Loucy (cell line): ENCODE results near the gene TICAM2.

Experiments
- CTCF ChIP-seq: fragments of 200-600 bp; sonication (generic); conservative IDR thresholded peaks from 2 replicates; pipeline ENCODE4 v1.5.1; 2014; ENCODE audit warnings: mild to moderate bottlenecking, antibody characterized with exemption, low read length
- EZH2phosphoT487 ChIP-seq: fragments of 200-600 bp; IDR thresholded peaks from 2 replicates; pipeline ENCODE4 v1.6.1; 2018; ENCODE audit warnings: antibody characterized with exemption, mild to moderate bottlenecking, moderate library complexity, borderline replicate concordance

GRCh38 chr5:115607935-115608334 lies 5.7 kb upstream of the TICAM2 start:
- no peak for TF ChIP-seq CTCF
- TF ChIP-seq EZH2phosphoT487 = no peak
